Jurkat, Clone E6-1 (cell line): ENCODE data around the gene CARS1.

Source experiments
- DNase-seq: peaks from one replicate; pipeline ENCODE4 v3.0.0-alpha.2; 2011; ENCODE audit warnings: low read depth, low spot score
- H3K4me3 ChIP-seq: 2 replicates; pipeline ENCODE4 v1.5.1; 2011; ENCODE audit warnings: mild to moderate bottlenecking, low read length, control low read depth, moderate library complexity

The CARS1 gene

GRCh38 chr11:3016861-3017260 is 40.4 kb downstream of the CARS1 start:
- DNase-seq = no peak
- no peak overlapping the region for H3K4me3 ChIP-seq

- DNase-seq = no peak
- H3K4me3 ChIP-seq = no peak overlapping the region
Measured at GRCh38 chr11:3015796-3016195, 41.4 kb downstream of the CARS1 start.

- H3K4me3 ChIP-seq = no peak overlapping the region
- no peak for DNase-seq
Measured at GRCh38 chr11:3014943-3015342, 42.3 kb downstream of the CARS1 start.

GRCh38 chr11:3014057-3014938 is 42.9 kb downstream of the CARS1 start:
- peak; percentile 92 for DNase-seq
- H3K4me3 ChIP-seq = peak overlapping the region; percentile 13; the same call in 1 of the 2 replicates

- no peak overlapping the region for H3K4me3 ChIP-seq
Measured at GRCh38 chr11:3011891-3012885, 45.0 kb downstream of the CARS1 start.

GRCh38 chr11:3010521-3011275 is 46.5 kb downstream of the CARS1 start:
- no peak overlapping the region for H3K4me3 ChIP-seq
- no peak for DNase-seq

More at GRCh38 chr11:3011891-3012885, 45.0 kb downstream of the CARS1 start:
- DNase-seq = no peak

GRCh38 chr11:3010004-3010403 is 47.2 kb downstream of the CARS1 start:
- DNase-seq = no peak
- no peak overlapping the region for H3K4me3 ChIP-seq

- no peak overlapping the region for H3K4me3 ChIP-seq
- DNase-seq = no peak
Measured at GRCh38 chr11:3009481-3009880, 47.7 kb downstream of the CARS1 start.

GRCh38 chr11:3008746-3009336 is 48.4 kb downstream of the CARS1 start:
- no peak for DNase-seq

GRCh38 chr11:3007404-3008010 is 49.7 kb downstream of the CARS1 start:
- no peak overlapping the region for H3K4me3 ChIP-seq

More at GRCh38 chr11:3008746-3009336, 48.4 kb downstream of the CARS1 start:
- H3K4me3 ChIP-seq = no peak overlapping the region

GRCh38 chr11:3006505-3007260 is 50.5 kb downstream of the CARS1 start:
- H3K4me3 ChIP-seq = no peak overlapping the region
- DNase-seq = no peak

More at GRCh38 chr11:3007404-3008010, 49.7 kb downstream of the CARS1 start:
- DNase-seq = no peak

GRCh38 chr11:3004481-3004880 is 52.7 kb downstream of the CARS1 start:
- no peak overlapping the region for H3K4me3 ChIP-seq

GRCh38 chr11:3003396-3004231 is 53.6 kb downstream of the CARS1 start:
- H3K4me3 ChIP-seq = no peak overlapping the region
- DNase-seq = no peak

More at GRCh38 chr11:3004481-3004880, 52.7 kb downstream of the CARS1 start:
- DNase-seq = no peak

GRCh38 chr11:3002871-3003270 is 54.4 kb downstream of the CARS1 start:
- DNase-seq = no peak
- no peak overlapping the region for H3K4me3 ChIP-seq

- no peak overlapping the region for H3K4me3 ChIP-seq
- DNase-seq = no peak
Measured at GRCh38 chr11:3002351-3002861, 54.8 kb downstream of the CARS1 start.

GRCh38 chr11:3001496-3001895 is 55.7 kb downstream of the CARS1 start:
- no peak for DNase-seq
- H3K4me3 ChIP-seq = no peak overlapping the region
